ENCODE measurements around the gene SLPI. TPM values are rescaled to one million over a fixed set of nuclear protein-coding genes. Genes with fewer than 3 reads are reported as not detected.

The SLPI gene
- total RNA-seq, 2 donors from 2014 or later: 57.3 to 306 TPM

GRCh38 chr20:45283551-45284057 is 29.2 kb upstream of the SLPI start:
- H3K27me3 ChIP-seq: no peaks in the 10 kb centered on the region
- TF ChIP-seq CTCF (IDR thresholded peaks at IDR 0.05): no peak
- no peak overlapping the region for H3K4me3 ChIP-seq
- no peaks in the 10 kb centered on the region for H3K9me3 ChIP-seq
- no peaks in the 10 kb centered on the region for H3K36me3 ChIP-seq
- no peaks in the 10 kb centered on the region for H3K4me1 ChIP-seq
- DNase-seq (ENCODE audit: low spot score): no peak
- no peak overlapping the region for H3K27ac ChIP-seq

GRCh38 chr20:45282700-45283550 is 28.6 kb upstream of the SLPI start:
- Histone ChIP-seq H3K4me1 (no peaks in the 10 kb centered on the region), H3K36me3 (no peaks in the 10 kb centered on the region), H3K9me3 (no peaks in the 10 kb centered on the region), H3K4me3 (no peak overlapping the region), H3K27ac (no peak overlapping the region), H3K27me3 (no peaks in the 10 kb centered on the region)
- no peak for TF ChIP-seq CTCF (IDR thresholded peaks at IDR 0.05)
- DNase-seq (ENCODE audit: low spot score): no peak

GRCh38 chr20:45279992-45280391 is 25.6 kb upstream of the SLPI start:
- Histone ChIP-seq H3K27me3 (no peaks in the 10 kb centered on the region), H3K36me3 (no peaks in the 10 kb centered on the region), H3K27ac (no peak overlapping the region), H3K4me3 (no peak overlapping the region), H3K9me3 (no peaks in the 10 kb centered on the region), H3K4me1 (no peaks in the 10 kb centered on the region)
- DNase-seq (ENCODE audit: low spot score): no peak
- no peak for TF ChIP-seq CTCF (IDR thresholded peaks at IDR 0.05)

- DNase-seq (ENCODE audit: low spot score): no peak
- TF ChIP-seq CTCF (IDR thresholded peaks at IDR 0.05): no peak
- no peaks in the 10 kb centered on the region for H3K9me3 ChIP-seq
- H3K4me1 ChIP-seq: no peaks in the 10 kb centered on the region
- H3K27ac ChIP-seq: no peak overlapping the region
- H3K27me3 ChIP-seq: no peaks in the 10 kb centered on the region
- no peaks in the 10 kb centered on the region for H3K36me3 ChIP-seq
- H3K4me3 ChIP-seq: no peak overlapping the region
Observed at GRCh38 chr20:45275338-45275737, 21.0 kb upstream of the SLPI start.

- no peak for TF ChIP-seq CTCF (IDR thresholded peaks at IDR 0.05)
- Histone ChIP-seq H3K4me1 (no peaks in the 10 kb centered on the region), H3K9me3 (no peaks in the 10 kb centered on the region), H3K4me3 (no peak overlapping the region), H3K27ac (no peak overlapping the region), H3K36me3 (no peaks in the 10 kb centered on the region), H3K27me3 (no peaks in the 10 kb centered on the region)
- no peak for DNase-seq (ENCODE audit: low spot score)
Observed at GRCh38 chr20:45269754-45270270, 15.4 kb upstream of the SLPI start.
